Lower lobe of right lung (tissue), 2 donors: ENCODE measurements around the gene TXN. TPM values are rescaled to one million over a fixed set of nuclear protein-coding genes. Genes with fewer than 3 reads are reported as not detected.

ENCODE experiments used
- ATAC-seq, 2 donors: fragments of 200-7000 bp; cut with Tn5 transposase; one replicate each; pipeline ENCODE4 v1.9.1; 2020 to 2022; ENCODE audit warnings: mild to moderate bottlenecking in 2 of 2, moderate library complexity in 2 of 2
- DNase-seq: peaks from one replicate; pipeline ENCODE4 v3.0.0-alpha.2; 2020
- H3K27ac ChIP-seq: fragments of 200-600 bp; one replicate; pipeline ENCODE4 v1.8.0; 2022
- H3K27me3 ChIP-seq: fragments of 200-600 bp; one replicate; pipeline ENCODE4 v1.8.0; 2022; ENCODE audit warnings: low read depth
- H3K36me3 ChIP-seq: fragments of 200-600 bp; one replicate; pipeline ENCODE4 v1.8.0; 2022; ENCODE audit warnings: mild to moderate bottlenecking
- H3K4me1 ChIP-seq: fragments of 200-600 bp; one replicate; pipeline ENCODE4 v1.8.0; 2022
- H3K4me3 ChIP-seq: fragments of 200-600 bp; one replicate; pipeline ENCODE4 v1.8.0; 2022; ENCODE audit warnings: mild to moderate bottlenecking
- H3K9me3 ChIP-seq: fragments of 200-600 bp; one replicate; pipeline ENCODE4 v1.8.0; 2022
- intact Hi-C: fragments of 100-400 bp; cut with DNase I; formaldehyde crosslinking; loops from one replicate; pipeline ENCODE4 v1.11.0; 2022
- total RNA-seq: library from RNA; stranded (reverse); fragmentation: NEBNext Ultra II Directional; extraction: Animal tissue kit (Norgen Biotek cat#: 25700); gene quantifications from one replicate; pipeline ENCODE4 v1.2.1, GENCODE V29; 2021
- TF ChIP-seq, protein P1 (sequence below): fragments of 200-600 bp; IDR thresholded peaks from one replicate; pipeline ENCODE4 v1.8.0; 2022; ENCODE audit warnings: antibody characterized with exemption, mild to moderate bottlenecking
- donor health status: DM: no; HTN: yes; CAD: no; lungs with severe emphysema.

TXN gene
- total RNA-seq, 1 donor from 2014 or later, result 170 TPM

DNA sequence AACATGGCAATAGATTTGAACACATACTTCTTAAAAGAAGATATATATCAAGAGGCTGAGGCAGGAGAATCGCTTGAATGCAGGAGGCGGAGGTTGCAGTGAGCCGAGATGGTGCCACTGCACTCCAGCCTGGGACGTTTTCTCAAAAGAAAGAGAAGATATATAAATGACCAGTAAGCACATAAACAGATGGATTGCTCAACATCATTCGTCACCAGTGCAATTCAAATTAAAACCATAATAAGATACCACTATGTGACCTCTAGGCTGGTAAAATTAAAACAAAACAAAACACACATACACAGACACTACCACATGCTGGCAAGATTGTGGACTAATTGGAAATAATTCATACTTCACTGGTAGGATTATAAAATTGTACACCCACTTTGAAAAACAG lies 5.3 kb upstream of the TXN start:
- no peaks in the 10 kb centered on the region for H3K27me3 ChIP-seq
- DNase-seq (no peak), ATAC-seq (no peak)
- TF ChIP-seq, protein P1, sequence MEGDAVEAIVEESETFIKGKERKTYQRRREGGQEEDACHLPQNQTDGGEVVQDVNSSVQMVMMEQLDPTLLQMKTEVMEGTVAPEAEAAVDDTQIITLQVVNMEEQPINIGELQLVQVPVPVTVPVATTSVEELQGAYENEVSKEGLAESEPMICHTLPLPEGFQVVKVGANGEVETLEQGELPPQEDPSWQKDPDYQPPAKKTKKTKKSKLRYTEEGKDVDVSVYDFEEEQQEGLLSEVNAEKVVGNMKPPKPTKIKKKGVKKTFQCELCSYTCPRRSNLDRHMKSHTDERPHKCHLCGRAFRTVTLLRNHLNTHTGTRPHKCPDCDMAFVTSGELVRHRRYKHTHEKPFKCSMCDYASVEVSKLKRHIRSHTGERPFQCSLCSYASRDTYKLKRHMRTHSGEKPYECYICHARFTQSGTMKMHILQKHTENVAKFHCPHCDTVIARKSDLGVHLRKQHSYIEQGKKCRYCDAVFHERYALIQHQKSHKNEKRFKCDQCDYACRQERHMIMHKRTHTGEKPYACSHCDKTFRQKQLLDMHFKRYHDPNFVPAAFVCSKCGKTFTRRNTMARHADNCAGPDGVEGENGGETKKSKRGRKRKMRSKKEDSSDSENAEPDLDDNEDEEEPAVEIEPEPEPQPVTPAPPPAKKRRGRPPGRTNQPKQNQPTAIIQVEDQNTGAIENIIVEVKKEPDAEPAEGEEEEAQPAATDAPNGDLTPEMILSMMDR, result no peak
- peaks cover 14% of the 10 kb centered on the region for H3K4me1 ChIP-seq
- H3K36me3 ChIP-seq, result no peaks in the 10 kb centered on the region
- intact Hi-C loops, result no loop called here
- no peak overlapping the region for H3K4me3 ChIP-seq
- no peak overlapping the region for H3K27ac ChIP-seq
- H3K9me3 ChIP-seq, result no peaks in the 10 kb centered on the region

DNA sequence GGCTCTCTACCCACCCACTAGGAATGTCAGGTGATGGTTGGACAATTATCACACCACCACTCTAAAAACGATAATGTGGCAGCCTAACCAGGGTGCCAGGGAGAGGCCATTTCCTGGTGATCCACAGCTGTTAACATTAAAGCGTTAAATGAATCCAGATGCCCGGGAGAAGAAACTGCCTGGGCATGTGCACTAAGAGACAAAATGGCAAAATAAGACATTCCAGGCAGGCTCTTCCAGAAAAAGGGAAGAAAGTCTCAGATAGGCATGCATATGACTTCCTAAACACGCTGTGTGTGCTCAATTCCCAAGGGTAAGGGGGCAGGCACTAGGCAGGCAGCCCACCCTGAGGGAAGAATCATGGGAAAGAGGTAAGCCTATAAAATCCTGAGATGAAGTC lies 4.6 kb upstream of the TXN start:
- no peaks in the 10 kb centered on the region for H3K36me3 ChIP-seq
- H3K27ac ChIP-seq, result no peak overlapping the region
- TF ChIP-seq, protein P1, result no peak
- ATAC-seq (no peak), DNase-seq (no peak)
- no peaks in the 10 kb centered on the region for H3K27me3 ChIP-seq
- intact Hi-C loops, result no loop called here
- peaks cover 14% of the 10 kb centered on the region for H3K4me1 ChIP-seq
- H3K4me3 ChIP-seq, result no peak overlapping the region
- no peaks in the 10 kb centered on the region for H3K9me3 ChIP-seq

DNA sequence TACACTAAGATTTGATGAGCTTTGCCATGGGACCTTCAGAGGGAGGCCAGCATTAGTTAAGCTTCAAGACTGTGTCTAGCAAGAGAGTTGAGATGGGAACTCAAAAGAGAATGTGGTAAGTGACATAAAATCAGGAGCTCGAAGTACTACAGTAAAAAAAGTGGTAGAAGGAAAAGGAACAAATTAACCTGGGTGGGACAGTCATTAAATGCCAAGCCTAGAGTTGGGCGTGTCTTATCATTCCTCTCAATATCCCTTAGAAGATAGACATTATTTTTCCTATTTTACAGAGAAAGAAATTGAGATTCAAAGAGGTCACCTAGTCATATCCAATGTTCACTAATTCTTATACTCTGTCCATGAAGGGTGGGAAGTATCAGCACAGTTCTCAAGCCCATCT lies 3.3 kb upstream of the TXN start:
- no peak overlapping the region for H3K4me3 ChIP-seq
- H3K27me3 ChIP-seq, result no peaks in the 10 kb centered on the region
- ATAC-seq (no peak), DNase-seq (no peak)
- intact Hi-C loops, result no loop called here
- TF ChIP-seq, protein P1, result no peak
- H3K9me3 ChIP-seq, result no peaks in the 10 kb centered on the region
- no peak overlapping the region for H3K27ac ChIP-seq
- H3K4me1 ChIP-seq, result peaks cover 20% of the 10 kb centered on the region
- H3K36me3 ChIP-seq, result no peaks in the 10 kb centered on the region

DNA sequence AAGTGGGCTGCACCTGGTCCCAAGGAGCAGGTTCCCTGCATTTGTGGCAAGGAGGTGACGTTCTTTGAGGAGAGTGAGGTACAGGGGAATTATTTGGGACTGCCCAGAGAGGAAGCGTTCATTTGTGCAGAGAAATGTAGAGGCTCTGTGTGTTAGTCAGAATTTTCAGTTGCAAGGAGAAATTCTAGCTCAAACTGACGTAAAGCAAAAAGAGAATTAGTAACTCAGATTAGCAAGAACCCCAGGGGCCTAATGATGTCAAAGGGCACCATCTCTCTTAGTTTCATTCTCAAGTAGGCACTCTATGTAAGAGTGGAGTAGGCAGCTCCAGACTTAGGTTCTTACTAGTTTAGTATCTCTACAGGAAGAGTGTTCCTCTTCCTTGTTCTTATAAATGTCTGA lies 2.4 kb upstream of the TXN start:
- no peak for DNase-seq
- Histone ChIP-seq H3K27ac (no peak overlapping the region), H3K4me3 (no peak overlapping the region), H3K27me3 (no peaks in the 10 kb centered on the region), H3K36me3 (no peaks in the 10 kb centered on the region), H3K9me3 (no peaks in the 10 kb centered on the region), H3K4me1 (peaks cover 29% of the 10 kb centered on the region)
- intact Hi-C loops, result no loop called here
- no peak for ATAC-seq
- TF ChIP-seq, protein P1, result no peak

DNA sequence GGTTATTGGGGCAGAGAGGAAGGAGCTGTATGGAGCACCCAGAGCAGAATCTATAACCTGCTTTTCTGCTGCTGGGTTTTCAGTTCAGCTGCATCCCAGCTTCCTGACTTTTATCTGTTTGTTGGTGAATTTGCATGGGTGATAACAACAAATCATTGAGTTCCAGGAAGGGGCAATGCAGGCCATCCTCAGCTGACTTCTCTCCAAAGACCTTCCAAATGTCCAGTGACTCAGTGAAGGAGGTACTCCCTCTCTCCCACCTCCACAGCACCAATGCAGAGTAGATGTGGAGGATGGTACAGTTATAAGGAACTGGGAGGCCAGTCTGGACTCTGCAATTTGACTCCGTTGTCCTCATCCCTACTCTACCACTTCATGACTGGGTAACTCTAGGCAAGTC lies 1.6 kb upstream of the TXN start:
- no peak overlapping the region for H3K4me3 ChIP-seq
- ATAC-seq, result no peak

More for the DNA sequence above, 1.6 kb upstream of the TXN start:
- TF ChIP-seq, protein P1, result no peak
- peak overlapping the region; percentile 95 for H3K27ac ChIP-seq
- H3K36me3 ChIP-seq, result no peaks in the 10 kb centered on the region
- DNase-seq, result no peak
- intact Hi-C loops, result no loop called here
- peaks cover 36% of the 10 kb centered on the region for H3K4me1 ChIP-seq
- no peaks in the 10 kb centered on the region for H3K27me3 ChIP-seq
- H3K9me3 ChIP-seq, result no peaks in the 10 kb centered on the region
